Measurements from ENCODE around the gene MAMDC2. TPM values are rescaled to one million over a fixed set of nuclear protein-coding genes. Genes with fewer than 3 reads are reported as not detected.

The MAMDC2 gene
- total and polyA plus RNA-seq, 2 donors from 2014 or later = 1.5 to 7.1 TPM

DNA sequence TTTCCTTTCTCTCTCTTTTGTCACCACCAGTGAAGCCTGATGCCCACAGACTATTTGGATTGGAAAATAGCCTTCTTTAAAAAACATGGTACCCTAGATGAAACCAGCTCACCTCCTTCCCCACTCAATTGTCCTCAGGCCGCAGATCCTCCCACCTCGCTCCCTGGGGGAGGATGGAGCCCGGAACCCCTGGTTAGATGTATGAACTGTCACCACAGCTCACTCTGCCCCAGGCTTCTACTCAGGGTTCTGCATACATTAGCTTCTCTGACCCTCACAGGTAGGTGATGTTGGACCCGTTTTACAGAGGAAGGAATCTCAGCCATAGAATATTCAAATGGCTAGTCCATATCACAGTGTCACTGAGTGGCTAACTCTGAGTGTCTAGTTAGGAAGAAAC is 1.8 kb downstream of the MAMDC2 start:
- intact Hi-C loops (cut with DNase I) = no loop called here
- Histone ChIP-seq H3K9ac (ENCODE audit: low read length in 3 of 3) (no peak overlapping the region), H3K4me1 (ENCODE audit: control insufficient read depth in 2 of 3, insufficient read depth in 2 of 3, low read depth in 1 of 3, low read length in 3 of 3) (peaks cover 0 to 13% (median 5%) of the 10 kb centered on the region in 3 donors), H3K36me3 (ENCODE audit: control insufficient read depth in 2 of 3, insufficient read depth in 3 of 3, low read length in 3 of 3) (no peaks in the 10 kb centered on the region), H3K4me3 (ENCODE audit: low read length in 3 of 3) (no peak overlapping the region), H3K27me3 (ENCODE audit: control insufficient read depth, insufficient read depth, low read length) (no peaks in the 10 kb centered on the region), H3K9me3 (ENCODE audit: control insufficient read depth in 2 of 3, insufficient read depth in 1 of 3, low read length in 3 of 3) (no peaks in the 10 kb centered on the region), H3K27ac (ENCODE audit: low read depth in 2 of 2, low read length in 2 of 2) (no peak overlapping the region)
- TF ChIP-seq, protein P1, sequence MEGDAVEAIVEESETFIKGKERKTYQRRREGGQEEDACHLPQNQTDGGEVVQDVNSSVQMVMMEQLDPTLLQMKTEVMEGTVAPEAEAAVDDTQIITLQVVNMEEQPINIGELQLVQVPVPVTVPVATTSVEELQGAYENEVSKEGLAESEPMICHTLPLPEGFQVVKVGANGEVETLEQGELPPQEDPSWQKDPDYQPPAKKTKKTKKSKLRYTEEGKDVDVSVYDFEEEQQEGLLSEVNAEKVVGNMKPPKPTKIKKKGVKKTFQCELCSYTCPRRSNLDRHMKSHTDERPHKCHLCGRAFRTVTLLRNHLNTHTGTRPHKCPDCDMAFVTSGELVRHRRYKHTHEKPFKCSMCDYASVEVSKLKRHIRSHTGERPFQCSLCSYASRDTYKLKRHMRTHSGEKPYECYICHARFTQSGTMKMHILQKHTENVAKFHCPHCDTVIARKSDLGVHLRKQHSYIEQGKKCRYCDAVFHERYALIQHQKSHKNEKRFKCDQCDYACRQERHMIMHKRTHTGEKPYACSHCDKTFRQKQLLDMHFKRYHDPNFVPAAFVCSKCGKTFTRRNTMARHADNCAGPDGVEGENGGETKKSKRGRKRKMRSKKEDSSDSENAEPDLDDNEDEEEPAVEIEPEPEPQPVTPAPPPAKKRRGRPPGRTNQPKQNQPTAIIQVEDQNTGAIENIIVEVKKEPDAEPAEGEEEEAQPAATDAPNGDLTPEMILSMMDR (IDR thresholded peaks at IDR 0.05; ENCODE audit: borderline replicate concordance, extremely low read depth, insufficient read depth) = no peak
- DNase-seq (no peak), FAIRE-seq (no peak)

DNA sequence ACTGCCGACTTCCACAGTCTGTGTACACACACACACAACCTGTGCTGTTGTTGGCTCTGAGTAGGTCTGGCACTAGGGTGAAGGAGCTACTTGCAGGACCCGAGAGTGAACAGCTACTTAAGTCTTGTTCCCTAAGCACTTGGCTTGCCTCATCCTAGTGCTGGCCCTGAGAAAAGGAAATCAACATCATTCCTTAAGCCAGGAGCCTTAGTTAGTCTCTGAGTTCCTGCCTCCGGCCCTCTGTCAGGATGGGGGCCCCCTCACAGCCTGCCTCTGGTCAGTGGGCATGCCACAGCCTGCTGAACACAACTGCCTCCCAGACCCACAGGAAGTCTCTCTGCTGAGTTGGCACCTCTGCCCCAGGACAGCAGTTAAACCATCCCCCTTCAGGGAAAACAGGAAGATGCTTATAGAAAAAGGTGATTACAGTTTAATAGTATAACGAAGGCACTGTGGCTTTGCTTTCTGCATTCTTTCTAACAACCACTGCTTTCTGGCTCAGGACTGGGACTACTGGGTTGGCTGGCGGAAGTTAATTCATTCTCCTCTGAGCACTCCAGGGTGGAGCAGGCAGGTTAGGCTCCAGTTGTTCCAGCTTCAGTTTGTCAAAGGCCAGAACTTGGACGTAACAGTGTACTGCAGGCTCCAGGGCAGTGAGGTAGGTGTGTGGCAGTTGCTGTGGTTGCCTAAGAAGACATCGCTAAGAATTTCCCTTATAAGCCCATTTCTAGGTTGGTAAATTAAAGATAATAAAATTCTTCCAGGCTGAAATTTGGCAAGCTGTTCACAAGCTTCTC is 2.8 kb downstream of the MAMDC2 start:
- intact Hi-C loops (cut with DNase I) = no loop called here
- no peaks in the 10 kb centered on the region for H3K36me3 ChIP-seq (ENCODE audit: control insufficient read depth in 2 of 3, insufficient read depth in 3 of 3, low read length in 3 of 3)
- no peak overlapping the region for H3K9ac ChIP-seq (ENCODE audit: low read length in 3 of 3)
- DNase-seq (peak in 1 of 5 donors; percentile 9), FAIRE-seq (no peak)
- H3K4me1 ChIP-seq (ENCODE audit: control insufficient read depth in 2 of 3, insufficient read depth in 2 of 3, low read depth in 1 of 3, low read length in 3 of 3) = peaks cover 0 to 13% (median 5%) of the 10 kb centered on the region in 3 donors
- H3K4me3 ChIP-seq (ENCODE audit: low read length in 3 of 3) = no peak overlapping the region
- H3K27me3 ChIP-seq (ENCODE audit: control insufficient read depth, insufficient read depth, low read length) = no peaks in the 10 kb centered on the region
- H3K9me3 ChIP-seq (ENCODE audit: control insufficient read depth in 2 of 3, insufficient read depth in 1 of 3, low read length in 3 of 3) = no peaks in the 10 kb centered on the region
- TF ChIP-seq, protein P1 (IDR thresholded peaks at IDR 0.05; ENCODE audit: borderline replicate concordance, extremely low read depth, insufficient read depth) = no peak
- H3K27ac ChIP-seq (ENCODE audit: low read depth in 2 of 2, low read length in 2 of 2) = no peak overlapping the region

GRCh38 chr9:70049236-70049635 is 5.6 kb downstream of the MAMDC2 start:
- intact Hi-C loops (cut with DNase I) = no loop called here
- TF ChIP-seq, protein P1 (IDR thresholded peaks at IDR 0.05; ENCODE audit: borderline replicate concordance, extremely low read depth, insufficient read depth) = no peak
- Histone ChIP-seq H3K27me3 (ENCODE audit: control insufficient read depth, insufficient read depth, low read length) (no peaks in the 10 kb centered on the region), H3K27ac (ENCODE audit: low read depth in 2 of 2, low read length in 2 of 2) (no peak overlapping the region), H3K4me3 (ENCODE audit: low read length in 3 of 3) (no peak overlapping the region), H3K9me3 (ENCODE audit: control insufficient read depth in 2 of 3, insufficient read depth in 1 of 3, low read length in 3 of 3) (no peaks in the 10 kb centered on the region), H3K9ac (ENCODE audit: low read length in 3 of 3) (no peak overlapping the region), H3K4me1 (ENCODE audit: control insufficient read depth in 2 of 3, insufficient read depth in 2 of 3, low read depth in 1 of 3, low read length in 3 of 3) (peaks cover 0 to 7% (median 0%) of the 10 kb centered on the region in 3 donors), H3K36me3 (ENCODE audit: control insufficient read depth in 2 of 3, insufficient read depth in 3 of 3, low read length in 3 of 3) (no peaks in the 10 kb centered on the region)
- DNase-seq (peak in 1 of 5 donors; percentile 14), FAIRE-seq (no peak)
